Natural killer cell (primary cell): ENCODE data around the gene SHD. TPM values are rescaled to one million over a fixed set of nuclear protein-coding genes. Genes with fewer than 3 reads are reported as not detected.

Experiments
- ATAC-seq, 3 donors: fragments of 150-1000 bp in 2 of 3; fragments of 200-7000 bp in 1 of 3; cut with Tn5 transposase; 1 replicate in 1 of 3; 2 replicates in 2 of 3; pipeline ENCODE4 v1.10.0; 2021; ENCODE audit warnings: mild to moderate bottlenecking in 2 of 3, moderate library complexity in 2 of 3
- DNase-seq, 2 donors: peaks; one replicate each; pipeline versions ENCODE4 v3.0.0 to v3.0.0-alpha.2; 2013 to 2021; ENCODE audit warnings: mixed read lengths in 1 of 2
- H3K27ac ChIP-seq: one replicate; pipeline ENCODE4 v1.5.1; 2013; ENCODE audit warnings: mild to moderate bottlenecking, low read length
- H3K27me3 ChIP-seq: one replicate; pipeline ENCODE4 v1.6.1; 2013; ENCODE audit warnings: low read length; ENCODE audit not compliant: control insufficient read depth, insufficient read depth
- H3K36me3 ChIP-seq: one replicate; pipeline ENCODE4 v1.6.1; 2013; ENCODE audit warnings: low read length; ENCODE audit not compliant: control insufficient read depth, insufficient read depth
- H3K4me1 ChIP-seq: one replicate; pipeline ENCODE4 v1.6.1; 2013; ENCODE audit warnings: low read length; ENCODE audit not compliant: control insufficient read depth, insufficient read depth
- H3K4me3 ChIP-seq: one replicate; pipeline ENCODE4 v1.5.1; 2013; ENCODE audit warnings: low read length
- H3K9me3 ChIP-seq: one replicate; pipeline ENCODE4 v1.6.1; 2013; ENCODE audit warnings: low read length; ENCODE audit not compliant: control insufficient read depth, insufficient read depth
- H3K27ac Mint-ChIP-seq, 2 donors: one replicate each; pipeline ENCODE4 v1.8.0; 2022; ENCODE audit warnings: mild to moderate bottlenecking in 2 of 2, mixed read lengths in 2 of 2, moderate library complexity in 1 of 2
- H3K27me3 Mint-ChIP-seq, 2 donors: one replicate each; pipeline ENCODE4 v1.8.0; 2022; ENCODE audit warnings: low read depth in 2 of 2, mixed read lengths in 2 of 2
- H3K36me3 Mint-ChIP-seq: one replicate; pipeline ENCODE4 v1.8.0; 2022; ENCODE audit warnings: mixed read lengths
- H3K4me1 Mint-ChIP-seq, 2 donors: one replicate each; pipeline ENCODE4 v1.8.0; 2022; ENCODE audit warnings: mixed read lengths in 2 of 2
- H3K4me3 Mint-ChIP-seq: one replicate; pipeline ENCODE4 v1.8.0; 2022; ENCODE audit warnings: mild to moderate bottlenecking, moderate library complexity, mixed read lengths
- H3K9me3 Mint-ChIP-seq, 2 donors: one replicate each; pipeline ENCODE4 v1.8.0; 2022; ENCODE audit warnings: mixed read lengths in 2 of 2
- WGBS: methylation state at CpG from one replicate; pipeline ENCODE4 v1.1.7; 2013; ENCODE audit warnings: missing lambda C conversion rate; ENCODE audit not compliant: insufficient coverage; 5-methylcytosine and 5-hydroxymethylcytosine counted together
- intact Hi-C: fragments of 100-400 bp; cut with micrococcal nuclease; formaldehyde crosslinking; loops from one replicate; pipeline ENCODE4 v1.14.2; 2022
- total RNA-seq, 4 donors: library from RNA; stranded (reverse); fragments of 120-200 nt in 1 of 4; gene quantifications; one replicate each; pipeline versions ENCODE4 v1.2.3 to v1.2.4, GENCODE V29; 2013 to 2022
- TF ChIP-seq, protein P1 (sequence below): fragments of 200-600 bp; IDR thresholded peaks from one replicate; pipeline ENCODE4 v1.8.0; 2022; ENCODE audit warnings: antibody characterized with exemption

The SHD gene
- total RNA-seq, 3 donors from 2014 or later (not counting 1 experiment from before 2014, with no cell fraction given): 0.20 TPM; not detected in 2

DNA sequence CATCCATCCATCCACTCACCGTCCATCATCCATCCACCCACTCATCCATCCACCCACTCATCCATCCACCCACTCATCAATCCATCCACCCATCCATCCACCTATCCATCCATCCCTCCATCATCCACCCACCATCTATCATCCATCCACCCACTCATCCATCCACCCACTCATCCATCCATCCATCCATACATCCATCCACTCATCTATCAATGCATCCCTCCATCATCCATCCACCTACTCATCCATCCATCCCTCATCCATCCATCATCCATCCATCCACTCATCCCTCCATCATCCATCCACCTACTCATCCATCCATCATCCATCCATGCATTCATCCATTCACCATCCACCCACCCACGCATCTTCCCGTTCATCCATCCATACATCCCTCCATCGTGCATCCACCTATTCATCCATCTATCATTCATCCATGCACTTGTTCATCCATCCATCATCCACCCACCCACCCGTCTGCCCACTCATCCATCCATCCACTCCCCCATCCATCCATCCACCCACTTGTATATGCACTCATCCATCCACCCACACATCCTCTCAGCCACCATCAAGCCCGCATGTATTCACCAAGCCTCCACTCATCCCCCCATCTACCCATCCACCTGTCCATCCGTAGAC lies 56.0 kb downstream of the SHD start:
- Histone ChIP-seq H3K36me3 (no peaks in the 10 kb centered on the region), H3K27me3 (no peaks in the 10 kb centered on the region), H3K4me1 (peaks cover 15% of the 10 kb centered on the region), H3K9me3 (no peaks in the 10 kb centered on the region), H3K4me3 (no peak overlapping the region), H3K27ac (no peak overlapping the region)
- H3K9me3 Mint-ChIP-seq: peaks cover 0 to 11% of the 10 kb centered on the region in 2 donors
- no peak for ATAC-seq
- TF ChIP-seq, protein P1, sequence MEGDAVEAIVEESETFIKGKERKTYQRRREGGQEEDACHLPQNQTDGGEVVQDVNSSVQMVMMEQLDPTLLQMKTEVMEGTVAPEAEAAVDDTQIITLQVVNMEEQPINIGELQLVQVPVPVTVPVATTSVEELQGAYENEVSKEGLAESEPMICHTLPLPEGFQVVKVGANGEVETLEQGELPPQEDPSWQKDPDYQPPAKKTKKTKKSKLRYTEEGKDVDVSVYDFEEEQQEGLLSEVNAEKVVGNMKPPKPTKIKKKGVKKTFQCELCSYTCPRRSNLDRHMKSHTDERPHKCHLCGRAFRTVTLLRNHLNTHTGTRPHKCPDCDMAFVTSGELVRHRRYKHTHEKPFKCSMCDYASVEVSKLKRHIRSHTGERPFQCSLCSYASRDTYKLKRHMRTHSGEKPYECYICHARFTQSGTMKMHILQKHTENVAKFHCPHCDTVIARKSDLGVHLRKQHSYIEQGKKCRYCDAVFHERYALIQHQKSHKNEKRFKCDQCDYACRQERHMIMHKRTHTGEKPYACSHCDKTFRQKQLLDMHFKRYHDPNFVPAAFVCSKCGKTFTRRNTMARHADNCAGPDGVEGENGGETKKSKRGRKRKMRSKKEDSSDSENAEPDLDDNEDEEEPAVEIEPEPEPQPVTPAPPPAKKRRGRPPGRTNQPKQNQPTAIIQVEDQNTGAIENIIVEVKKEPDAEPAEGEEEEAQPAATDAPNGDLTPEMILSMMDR: no peak
- no peak overlapping the region for H3K27ac Mint-ChIP-seq
- no peaks in the 10 kb centered on the region for H3K27me3 Mint-ChIP-seq
- H3K4me1 Mint-ChIP-seq: peaks cover 12 to 25% of the 10 kb centered on the region in 2 donors
- H3K4me3 Mint-ChIP-seq: no peak overlapping the region
- WGBS: 96% methylated on average over 7 of the region's 7 CpGs
- intact Hi-C loops: no loop called here
- no peak for DNase-seq
- no peaks in the 10 kb centered on the region for H3K36me3 Mint-ChIP-seq

DNA sequence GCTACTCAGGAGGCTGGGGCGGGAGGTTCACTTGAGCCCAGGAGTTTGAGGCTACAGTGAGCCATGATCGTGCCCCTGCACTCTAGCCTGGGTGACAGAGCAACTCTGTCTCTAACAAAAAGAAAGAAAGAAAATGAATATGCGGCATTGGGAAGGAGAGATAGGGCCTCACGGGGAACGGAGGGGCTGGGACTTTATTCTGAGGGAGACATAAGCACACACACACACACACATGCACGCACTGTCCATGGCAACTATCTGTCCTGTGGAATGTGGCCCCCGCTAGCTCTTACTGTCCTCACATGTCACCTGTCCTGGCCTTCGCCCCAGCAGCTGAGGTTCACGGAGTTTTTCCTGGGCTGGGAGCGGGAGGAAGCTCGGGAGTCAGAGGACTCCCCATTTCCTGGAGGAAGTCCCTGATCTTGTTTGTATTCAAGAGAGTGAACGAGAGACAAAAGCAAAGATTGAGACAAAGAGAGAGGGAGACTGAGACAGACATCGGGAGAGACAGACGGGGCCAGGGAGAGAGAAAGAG lies 58.9 kb downstream of the SHD start:
- Mint-ChIP-seq H3K36me3 (no peaks in the 10 kb centered on the region), H3K27ac (peak overlapping the region; percentile 75 to 85), H3K4me1 (peaks cover 12 to 37% of the 10 kb centered on the region in 2 donors), H3K27me3 (no peaks in the 10 kb centered on the region), H3K9me3 (peaks cover 0 to 11% of the 10 kb centered on the region in 2 donors), H3K4me3 (peak overlapping the region; percentile 92)
- TF ChIP-seq, protein P1: no peak
- no peaks in the 10 kb centered on the region for H3K9me3 ChIP-seq
- H3K4me1 ChIP-seq: peaks cover 23% of the 10 kb centered on the region
- peak in 1 of 2 donors; percentile 47 for DNase-seq
- H3K36me3 ChIP-seq: no peaks in the 10 kb centered on the region
- peak overlapping the region; percentile 39 for H3K27ac ChIP-seq
- peak overlapping the region; percentile 39 for H3K4me3 ChIP-seq
- ATAC-seq: no peak
- intact Hi-C loops: no loop called here
- no peaks in the 10 kb centered on the region for H3K27me3 ChIP-seq
- WGBS: 24% methylated on average over 11 of the region's 14 CpGs

DNA sequence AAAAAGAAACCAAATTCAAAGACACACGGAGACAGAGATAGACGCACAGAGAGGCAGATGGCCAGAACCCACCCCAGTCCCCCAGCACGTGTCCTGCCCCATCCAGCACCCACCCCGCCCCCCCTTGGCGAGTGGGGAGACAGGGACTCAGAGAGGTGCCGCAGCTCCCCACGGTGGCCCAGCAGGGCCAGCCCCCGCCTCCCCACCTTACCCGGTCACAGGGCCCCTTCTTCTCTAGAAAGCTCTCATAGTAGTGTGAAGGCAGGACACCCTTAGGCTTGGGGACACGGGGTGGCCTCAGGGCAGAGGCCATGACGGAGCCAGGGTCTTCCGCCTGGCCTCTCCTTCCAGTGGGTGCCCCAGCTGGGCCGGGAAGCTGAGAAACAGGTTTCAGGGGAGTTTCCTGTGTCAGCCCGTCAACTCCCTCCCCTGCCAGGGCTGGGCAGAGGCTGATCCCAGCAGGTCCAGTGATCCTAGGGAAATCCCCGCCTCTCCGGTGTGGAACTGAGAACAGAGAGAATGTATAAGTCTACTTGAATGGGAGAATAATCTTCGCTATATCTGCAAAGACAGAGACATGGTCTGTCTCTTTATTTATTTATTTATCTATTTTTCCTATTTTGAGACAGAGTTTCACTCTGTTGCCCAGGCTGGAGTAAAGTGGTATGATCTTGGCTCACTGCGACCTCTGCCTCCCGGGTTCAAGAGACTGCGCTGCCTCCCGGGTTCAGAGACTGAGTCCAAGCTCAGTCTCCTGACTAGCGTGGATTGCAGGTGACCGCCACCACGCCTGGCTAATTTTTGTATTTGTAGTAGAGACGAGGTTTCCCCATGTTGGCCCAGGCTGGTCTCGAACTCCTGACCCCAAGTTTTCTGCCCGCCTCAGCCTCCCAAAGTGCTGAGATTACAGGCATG lies 59.6 kb downstream of the SHD start, which contains the start of gene STAP2:
STAP2 (minus strand) TSS at position 387 of the 915 bp plus-strand sequence; CDS start at position 313, 74 bp downstream.
- H3K27ac ChIP-seq: peak within 1 kb of the TSS; percentile 39
- 53% methylated on average over 26 of the region's 27 CpGs for WGBS
- H3K4me1 Mint-ChIP-seq: peaks cover 12 to 42% of the 10 kb centered on the region in 2 donors
- peak within 1 kb of the TSS; percentile 39 for H3K4me3 ChIP-seq
- peak within 1 kb of the TSS; percentile 75 to 85 for H3K27ac Mint-ChIP-seq
- no peak for DNase-seq
- no peaks in the 10 kb centered on the region for H3K27me3 ChIP-seq
- TF ChIP-seq, protein P1: no peak
- no peaks in the 10 kb centered on the region for H3K36me3 Mint-ChIP-seq
- peaks cover 25% of the 10 kb centered on the region for H3K4me1 ChIP-seq
- no peaks in the 10 kb centered on the region for H3K27me3 Mint-ChIP-seq
- intact Hi-C loops: no loop called here
- peaks cover 0 to 11% of the 10 kb centered on the region in 2 donors for H3K9me3 Mint-ChIP-seq
- H3K36me3 ChIP-seq: no peaks in the 10 kb centered on the region
- no peak for ATAC-seq
- H3K4me3 Mint-ChIP-seq: peak within 1 kb of the TSS; percentile 92
- H3K9me3 ChIP-seq: no peaks in the 10 kb centered on the region

Other genes starting within 250 kb of the SHD start
- 10 to 100 TPM; 81.6 to 97.7 (median 82.9) TPM for gene ZBTB7A, start 212.4 kb upstream of the SHD start, total RNA-seq
- 100 to 1,000 TPM; 137 to 154 (median 152) TPM for gene MAP2K2, start 155.1 kb upstream of the SHD start, total RNA-seq
- under 1 TPM in 2 of 3 donors, not detected in 1; 0.43 to 0.70 TPM for gene CREB3L3, start 125.6 kb upstream of the SHD start, total RNA-seq
- 10 to 100 TPM; 29.5 to 37.4 (median 30.5) TPM for gene SIRT6, start 96.7 kb upstream of the SHD start, total RNA-seq
- 1 to 10 TPM in 1 of 3 donors, under 1 TPM in 2; 0.65 to 2.2 (median 0.71) TPM for gene ANKRD24, start 96.6 kb upstream of the SHD start, total RNA-seq
- not detected for gene EBI3, start 49.7 kb upstream of the SHD start, total RNA-seq
- gene YJU2, start 32.2 kb upstream of the SHD start, total RNA-seq: 10 to 100 TPM; 37.7 to 39.5 (median 38.5) TPM
- gene TMIGD2, start 23.1 kb downstream of the SHD start, total RNA-seq: 10 to 100 TPM; 33.8 to 45.3 (median 41.1) TPM
- gene FSD1, start 25.3 kb downstream of the SHD start, total RNA-seq: 10 to 100 TPM; 15.5 to 18.2 (median 16.4) TPM
- 1 to 10 TPM; 1.4 to 3.3 (median 2.0) TPM for gene STAP2, start 59.6 kb downstream of the SHD start, total RNA-seq
- 10 to 100 TPM; 30.4 to 38.4 (median 31.1) TPM for gene MPND, start 64.3 kb downstream of the SHD start, total RNA-seq
- gene SH3GL1, start 121.3 kb downstream of the SHD start, total RNA-seq: 10 to 100 TPM; 43.9 to 55.7 (median 49.2) TPM
- gene CHAF1A, start 123.4 kb downstream of the SHD start, total RNA-seq: 10 to 100 TPM; 34.4 to 40.8 (median 35.2) TPM
- gene UBXN6, start 178.5 kb downstream of the SHD start, total RNA-seq: 10 to 100 TPM; 54.3 to 67.7 (median 63.3) TPM
- gene HDGFL2, start 193.0 kb downstream of the SHD start, total RNA-seq: 10 to 100 TPM; 28.7 to 43.6 (median 29.8) TPM
- under 1 TPM in 1 of 3 donors, not detected in 2; 0.33 TPM for gene PLIN4, start 239.2 kb downstream of the SHD start, total RNA-seq